RKO (cell line): ENCODE data around the gene ARAF.

ENCODE experiments used
- DNase-seq: peaks from one replicate; pipeline ENCODE4 v3.0.0-alpha.2; 2016; ENCODE audit warnings: low spot score

Gene ARAF

GRCh38 chrX:47620303-47620685, 59.3 kb downstream of the ARAF start:
- no peak for DNase-seq
